Measurements from ENCODE around the gene FGFR3. TPM values are rescaled to one million over a fixed set of nuclear protein-coding genes. Genes with fewer than 3 reads are reported as not detected.

FGFR3 gene
- total RNA-seq, 1 experiment from 2014 or later = 1.9 TPM

Other genes with a start within 250 kb of the FGFR3 start
- 7.3 TPM in 1 of 2 replicates, not detected in the other for gene FAM53A, start 109.0 kb upstream of the FGFR3 start, total RNA-seq (2014; rRNA removed; shearing (Covaris generic))
- 135 and 161 TPM in 2 replicates for gene SLBP, start 81.0 kb upstream of the FGFR3 start, total RNA-seq (2014; rRNA removed; shearing (Covaris generic))
- 25.0 and 37.6 TPM in 2 replicates for gene TMEM129, start 72.0 kb upstream of the FGFR3 start, total RNA-seq (2014; rRNA removed; shearing (Covaris generic))
- gene TACC3, start 71.8 kb upstream of the FGFR3 start, total RNA-seq (2014; rRNA removed; shearing (Covaris generic)) = 24.0 and 40.6 TPM in 2 replicates
- 23.1 and 33.0 TPM in 2 replicates for gene LETM1, start 62.9 kb downstream of the FGFR3 start, total RNA-seq (2014; rRNA removed; shearing (Covaris generic))
- gene NSD2, start 78.1 kb downstream of the FGFR3 start, total RNA-seq (2014; rRNA removed; shearing (Covaris generic)) = 44.9 and 71.9 TPM in 2 replicates
- gene NELFA, start 215.7 kb downstream of the FGFR3 start, total RNA-seq (2014; rRNA removed; shearing (Covaris generic)) = 11.6 and 17.3 TPM in 2 replicates